ENCODE measurements around the gene FBLN1. TPM values are rescaled to one million over a fixed set of nuclear protein-coding genes. Genes with fewer than 3 reads are reported as not detected.
A peak's percentile ranks its signal among the peaks of the same experiment; 100 is the strongest.

FBLN1 gene
- total and polyA plus RNA-seq, 9 of the 15 experiments (the other 6 are each of a cell fraction or from before 2014, with no cell fraction given), result 0.66 TPM; not detected in 8

DNA sequence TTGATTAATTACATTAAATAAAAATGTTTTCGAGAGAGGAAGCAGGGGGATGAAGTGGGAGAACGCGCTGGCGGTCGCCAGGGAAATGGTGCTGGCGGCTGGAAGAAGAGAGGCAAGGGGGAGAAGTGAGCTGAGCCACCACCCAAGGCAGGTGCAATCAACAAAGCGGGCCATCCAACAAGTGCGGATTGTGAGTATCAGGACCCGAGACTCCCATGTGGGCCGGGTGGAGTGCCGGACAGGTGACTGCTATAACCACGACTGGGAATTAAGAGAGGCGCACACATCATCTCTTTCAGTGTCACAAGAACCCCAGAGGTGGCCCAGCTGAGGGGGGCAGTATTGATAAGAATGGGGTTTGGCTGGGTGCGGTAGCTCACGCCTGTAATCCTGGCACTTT is 127.8 kb downstream of the FBLN1 start (continued):
- TF ChIP-seq, protein P1, sequence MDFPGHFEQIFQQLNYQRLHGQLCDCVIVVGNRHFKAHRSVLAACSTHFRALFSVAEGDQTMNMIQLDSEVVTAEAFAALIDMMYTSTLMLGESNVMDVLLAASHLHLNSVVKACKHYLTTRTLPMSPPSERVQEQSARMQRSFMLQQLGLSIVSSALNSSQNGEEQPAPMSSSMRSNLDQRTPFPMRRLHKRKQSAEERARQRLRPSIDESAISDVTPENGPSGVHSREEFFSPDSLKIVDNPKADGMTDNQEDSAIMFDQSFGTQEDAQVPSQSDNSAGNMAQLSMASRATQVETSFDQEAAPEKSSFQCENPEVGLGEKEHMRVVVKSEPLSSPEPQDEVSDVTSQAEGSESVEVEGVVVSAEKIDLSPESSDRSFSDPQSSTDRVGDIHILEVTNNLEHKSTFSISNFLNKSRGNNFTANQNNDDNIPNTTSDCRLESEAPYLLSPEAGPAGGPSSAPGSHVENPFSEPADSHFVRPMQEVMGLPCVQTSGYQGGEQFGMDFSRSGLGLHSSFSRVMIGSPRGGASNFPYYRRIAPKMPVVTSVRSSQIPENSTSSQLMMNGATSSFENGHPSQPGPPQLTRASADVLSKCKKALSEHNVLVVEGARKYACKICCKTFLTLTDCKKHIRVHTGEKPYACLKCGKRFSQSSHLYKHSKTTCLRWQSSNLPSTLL (IDR thresholded peaks at IDR 0.05), result no peak
- TF ChIP-seq FOXK1 (CRISPR knock-in tag; IDR thresholded peaks at IDR 0.05; ENCODE audit: borderline replicate concordance) (no peak), ZNF785 (CRISPR knock-in tag; IDR thresholded peaks at IDR 0.05) (no peak), CGGBP1 (CRISPR knock-in tag; IDR thresholded peaks at IDR 0.05) (no peak), NR2C2 (CRISPR knock-in tag; IDR thresholded peaks at IDR 0.05) (no peak), NR2C2 (tag; IDR thresholded peaks at IDR 0.05) (no peak)

- Histone ChIP-seq H3K4me3 (no peak overlapping the region), H3K4me2 (ENCODE audit: insufficient read depth, low read length) (no peak overlapping the region), H3K36me3 (ENCODE audit: control insufficient read depth, insufficient read depth, low read length) (no peaks in the 10 kb centered on the region), H3K27ac (ENCODE audit: extremely low read depth, low read depth, low read length) (no peak overlapping the region), H4K20me1 (replicated peaks; ENCODE audit: control insufficient read depth, insufficient read depth, low read length) (no peaks in the 10 kb centered on the region), H3K9me3 (replicated peaks; ENCODE audit: control insufficient read depth, insufficient read depth, low read depth, low read length) (no peaks in the 10 kb centered on the region), H3K9me1 (ENCODE audit: control insufficient read depth, insufficient read depth, low read length) (no peaks in the 10 kb centered on the region), H3K79me2 (ENCODE audit: control insufficient read depth, insufficient read depth, low read length) (no peaks in the 10 kb centered on the region), H3K9ac (ENCODE audit: insufficient read depth in 1 of 2, low read depth in 2 of 2, low read length in 2 of 2) (no peak overlapping the region), H3K4me1 (replicated peaks in 1 of 2; ENCODE audit: control insufficient read depth in 2 of 2, insufficient read depth in 2 of 2, low read length in 2 of 2) (peaks cover 0 to 2% of the 10 kb centered on the region in 2 experiments; a peak in 1 of 5 replicates), H2AFZ (ENCODE audit: low read depth, low read length) (no peak overlapping the region), H3K27me3 (ENCODE audit: control insufficient read depth in 2 of 2, insufficient read depth in 2 of 2, low read length in 2 of 2) (peaks cover 6 to 38% of the 10 kb centered on the region in 2 experiments; a peak in 2 of 5 replicates)
- FAIRE-seq (no peak), ATAC-seq (no peak), DNase-seq (ENCODE audit: extremely low read depth in 1 of 4, low spot score in 3 of 4) (no peak)
- POLR2A ChIA-PET, result no interaction called here
- peak; percentile 51 for TF ChIP-seq RFX1 (IDR thresholded peaks at IDR 0.05)
- TF ChIP-seq, protein P2, sequence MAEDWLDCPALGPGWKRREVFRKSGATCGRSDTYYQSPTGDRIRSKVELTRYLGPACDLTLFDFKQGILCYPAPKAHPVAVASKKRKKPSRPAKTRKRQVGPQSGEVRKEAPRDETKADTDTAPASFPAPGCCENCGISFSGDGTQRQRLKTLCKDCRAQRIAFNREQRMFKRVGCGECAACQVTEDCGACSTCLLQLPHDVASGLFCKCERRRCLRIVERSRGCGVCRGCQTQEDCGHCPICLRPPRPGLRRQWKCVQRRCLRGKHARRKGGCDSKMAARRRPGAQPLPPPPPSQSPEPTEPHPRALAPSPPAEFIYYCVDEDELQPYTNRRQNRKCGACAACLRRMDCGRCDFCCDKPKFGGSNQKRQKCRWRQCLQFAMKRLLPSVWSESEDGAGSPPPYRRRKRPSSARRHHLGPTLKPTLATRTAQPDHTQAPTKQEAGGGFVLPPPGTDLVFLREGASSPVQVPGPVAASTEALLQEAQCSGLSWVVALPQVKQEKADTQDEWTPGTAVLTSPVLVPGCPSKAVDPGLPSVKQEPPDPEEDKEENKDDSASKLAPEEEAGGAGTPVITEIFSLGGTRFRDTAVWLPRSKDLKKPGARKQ (CRISPR knock-in tag; IDR thresholded peaks at IDR 0.05), result no peak
- in situ Hi-C loops (cut with MboI), result no loop called here
- intact Hi-C loops (cut with micrococcal nuclease), result no loop called here
- WGBS (ENCODE audit: insufficient coverage, low coverage, missing lambda C conversion rate), result 3% methylated on average over 8 of the region's 12 CpGs
- CTCF ChIA-PET (ENCODE audit: low intra/inter-chr PET ratio), result no interaction called here
- BruUV-seq (replicated peaks), result no TSS peak
Observed at GRCh38 chr22:45631140-45631840, 128.6 kb downstream of the FBLN1 start.

Data from K562 (cell line).